ENCODE data around the gene ASTN2. TPM values are rescaled to one million over a fixed set of nuclear protein-coding genes. Genes with fewer than 3 reads are reported as not detected.

The ASTN2 gene
- total and polyA plus RNA-seq, 2 experiments from 2014 or later: 7.0 to 24.6 TPM

DNA sequence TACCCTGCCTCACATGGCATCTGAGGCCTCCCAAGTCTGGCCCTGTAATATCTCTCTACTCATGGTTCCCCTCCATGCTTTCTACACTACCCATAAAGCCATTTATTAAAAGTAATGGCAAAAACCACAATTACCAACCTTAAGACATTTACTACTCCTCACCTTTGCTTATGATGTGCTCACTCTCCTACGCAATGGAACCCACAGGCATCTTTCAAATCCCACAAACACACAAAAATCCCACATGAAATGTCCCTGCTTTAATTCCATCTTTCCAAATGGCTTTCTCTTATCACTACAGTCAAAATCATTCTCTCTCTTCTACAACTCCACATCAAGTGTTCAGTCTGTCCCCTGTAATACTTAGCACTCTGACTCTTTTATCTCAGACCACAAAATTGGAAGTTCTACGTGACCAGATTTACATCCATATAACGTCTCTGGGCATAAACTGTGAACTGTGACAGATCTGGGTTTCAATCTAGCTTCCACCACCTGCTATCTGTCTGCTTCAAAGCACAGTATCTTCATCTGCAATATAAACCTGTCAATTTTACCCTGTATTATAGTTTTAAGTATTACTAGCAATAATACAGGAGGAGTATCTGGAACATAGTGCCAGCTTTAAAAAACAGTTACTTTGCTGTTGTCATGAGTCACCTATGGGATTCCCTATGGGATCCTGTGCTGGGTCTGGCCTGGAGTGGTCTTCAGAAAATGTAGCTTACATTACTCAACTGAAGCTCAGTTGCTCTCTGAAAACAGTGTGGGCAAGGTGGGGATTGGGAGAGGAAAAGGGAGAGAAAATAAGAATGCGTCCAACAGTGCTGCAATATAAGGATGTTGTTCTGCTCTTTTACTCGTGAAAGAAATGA lies 864.8 kb downstream of the ASTN2 start:
- no peaks in the 10 kb centered on the region for H3K36me3 ChIP-seq (ENCODE audit: insufficient read depth)
- no peaks in the 10 kb centered on the region for H3F3A ChIP-seq (replicated peaks; ENCODE audit: low read depth)
- TF ChIP-seq, protein P1, sequence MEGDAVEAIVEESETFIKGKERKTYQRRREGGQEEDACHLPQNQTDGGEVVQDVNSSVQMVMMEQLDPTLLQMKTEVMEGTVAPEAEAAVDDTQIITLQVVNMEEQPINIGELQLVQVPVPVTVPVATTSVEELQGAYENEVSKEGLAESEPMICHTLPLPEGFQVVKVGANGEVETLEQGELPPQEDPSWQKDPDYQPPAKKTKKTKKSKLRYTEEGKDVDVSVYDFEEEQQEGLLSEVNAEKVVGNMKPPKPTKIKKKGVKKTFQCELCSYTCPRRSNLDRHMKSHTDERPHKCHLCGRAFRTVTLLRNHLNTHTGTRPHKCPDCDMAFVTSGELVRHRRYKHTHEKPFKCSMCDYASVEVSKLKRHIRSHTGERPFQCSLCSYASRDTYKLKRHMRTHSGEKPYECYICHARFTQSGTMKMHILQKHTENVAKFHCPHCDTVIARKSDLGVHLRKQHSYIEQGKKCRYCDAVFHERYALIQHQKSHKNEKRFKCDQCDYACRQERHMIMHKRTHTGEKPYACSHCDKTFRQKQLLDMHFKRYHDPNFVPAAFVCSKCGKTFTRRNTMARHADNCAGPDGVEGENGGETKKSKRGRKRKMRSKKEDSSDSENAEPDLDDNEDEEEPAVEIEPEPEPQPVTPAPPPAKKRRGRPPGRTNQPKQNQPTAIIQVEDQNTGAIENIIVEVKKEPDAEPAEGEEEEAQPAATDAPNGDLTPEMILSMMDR (conservative IDR thresholded peaks at IDR 0.05; ENCODE audit: low read depth in 2 of 2): no peak
- TF ChIP-seq ZNF331 (CRISPR knock-in tag; IDR thresholded peaks at IDR 0.05; ENCODE audit: low read depth) (no peak), NANOG (IDR thresholded peaks at IDR 0.05; ENCODE audit: borderline replicate concordance) (no peak), STAT1 (IDR thresholded peaks at IDR 0.05; ENCODE audit: unreplicated experiment) (no peak), EZH2 (IDR thresholded peaks at IDR 0.05; ENCODE audit: low read depth, unreplicated experiment) (no peak), JUNB (IDR thresholded peaks at IDR 0.05; ENCODE audit: unreplicated experiment) (no peak)
- TF ChIP-seq, protein P2, sequence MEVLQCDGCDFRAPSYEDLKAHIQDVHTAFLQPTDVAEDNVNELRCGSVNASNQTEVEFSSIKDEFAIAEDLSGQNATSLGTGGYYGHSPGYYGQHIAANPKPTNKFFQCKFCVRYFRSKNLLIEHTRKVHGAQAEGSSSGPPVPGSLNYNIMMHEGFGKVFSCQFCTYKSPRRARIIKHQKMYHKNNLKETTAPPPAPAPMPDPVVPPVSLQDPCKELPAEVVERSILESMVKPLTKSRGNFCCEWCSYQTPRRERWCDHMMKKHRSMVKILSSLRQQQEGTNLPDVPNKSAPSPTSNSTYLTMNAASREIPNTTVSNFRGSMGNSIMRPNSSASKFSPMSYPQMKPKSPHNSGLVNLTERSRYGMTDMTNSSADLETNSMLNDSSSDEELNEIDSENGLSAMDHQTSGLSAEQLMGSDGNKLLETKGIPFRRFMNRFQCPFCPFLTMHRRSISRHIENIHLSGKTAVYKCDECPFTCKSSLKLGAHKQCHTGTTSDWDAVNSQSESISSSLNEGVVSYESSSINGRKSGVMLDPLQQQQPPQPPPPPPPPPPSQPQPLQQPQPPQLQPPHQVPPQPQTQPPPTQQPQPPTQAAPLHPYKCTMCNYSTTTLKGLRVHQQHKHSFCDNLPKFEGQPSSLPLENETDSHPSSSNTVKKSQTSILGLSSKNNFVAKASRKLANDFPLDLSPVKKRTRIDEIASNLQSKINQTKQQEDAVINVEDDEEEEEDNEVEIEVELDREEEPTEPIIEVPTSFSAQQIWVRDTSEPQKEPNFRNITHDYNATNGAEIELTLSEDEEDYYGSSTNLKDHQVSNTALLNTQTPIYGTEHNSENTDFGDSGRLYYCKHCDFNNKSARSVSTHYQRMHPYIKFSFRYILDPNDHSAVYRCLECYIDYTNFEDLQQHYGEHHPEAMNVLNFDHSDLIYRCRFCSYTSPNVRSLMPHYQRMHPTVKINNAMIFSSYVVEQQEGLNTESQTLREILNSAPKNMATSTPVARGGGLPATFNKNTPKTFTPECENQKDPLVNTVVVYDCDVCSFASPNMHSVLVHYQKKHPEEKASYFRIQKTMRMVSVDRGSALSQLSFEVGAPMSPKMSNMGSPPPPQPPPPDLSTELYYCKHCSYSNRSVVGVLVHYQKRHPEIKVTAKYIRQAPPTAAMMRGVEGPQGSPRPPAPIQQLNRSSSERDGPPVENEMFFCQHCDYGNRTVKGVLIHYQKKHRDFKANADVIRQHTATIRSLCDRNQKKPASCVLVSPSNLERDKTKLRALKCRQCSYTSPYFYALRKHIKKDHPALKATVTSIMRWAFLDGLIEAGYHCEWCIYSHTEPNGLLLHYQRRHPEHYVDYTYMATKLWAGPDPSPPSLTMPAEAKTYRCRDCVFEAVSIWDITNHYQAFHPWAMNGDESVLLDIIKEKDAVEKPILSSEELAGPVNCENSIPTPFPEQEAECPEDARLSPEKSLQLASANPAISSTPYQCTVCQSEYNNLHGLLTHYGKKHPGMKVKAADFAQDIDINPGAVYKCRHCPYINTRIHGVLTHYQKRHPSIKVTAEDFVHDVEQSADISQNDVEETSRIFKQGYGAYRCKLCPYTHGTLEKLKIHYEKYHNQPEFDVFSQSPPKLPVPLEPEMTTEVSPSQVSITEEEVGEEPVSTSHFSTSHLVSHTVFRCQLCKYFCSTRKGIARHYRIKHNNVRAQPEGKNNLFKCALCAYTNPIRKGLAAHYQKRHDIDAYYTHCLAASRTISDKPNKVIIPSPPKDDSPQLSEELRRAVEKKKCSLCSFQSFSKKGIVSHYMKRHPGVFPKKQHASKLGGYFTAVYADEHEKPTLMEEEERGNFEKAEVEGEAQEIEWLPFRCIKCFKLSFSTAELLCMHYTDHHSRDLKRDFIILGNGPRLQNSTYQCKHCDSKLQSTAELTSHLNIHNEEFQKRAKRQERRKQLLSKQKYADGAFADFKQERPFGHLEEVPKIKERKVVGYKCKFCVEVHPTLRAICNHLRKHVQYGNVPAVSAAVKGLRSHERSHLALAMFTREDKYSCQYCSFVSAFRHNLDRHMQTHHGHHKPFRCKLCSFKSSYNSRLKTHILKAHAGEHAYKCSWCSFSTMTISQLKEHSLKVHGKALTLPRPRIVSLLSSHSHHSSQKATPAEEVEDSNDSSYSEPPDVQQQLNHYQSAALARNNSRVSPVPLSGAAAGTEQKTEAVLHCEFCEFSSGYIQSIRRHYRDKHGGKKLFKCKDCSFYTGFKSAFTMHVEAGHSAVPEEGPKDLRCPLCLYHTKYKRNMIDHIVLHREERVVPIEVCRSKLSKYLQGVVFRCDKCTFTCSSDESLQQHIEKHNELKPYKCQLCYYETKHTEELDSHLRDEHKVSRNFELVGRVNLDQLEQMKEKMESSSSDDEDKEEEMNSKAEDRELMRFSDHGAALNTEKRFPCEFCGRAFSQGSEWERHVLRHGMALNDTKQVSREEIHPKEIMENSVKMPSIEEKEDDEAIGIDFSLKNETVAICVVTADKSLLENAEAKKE (CRISPR knock-in tag; IDR thresholded peaks at IDR 0.05): no peak
- H3K4me3 ChIP-seq: no peak overlapping the region
- DNase-seq (ENCODE audit: low spot score) (no peak), ATAC-seq (no peak)
- no peaks in the 10 kb centered on the region for H3K9me2 ChIP-seq (ENCODE audit: insufficient read depth)
- 0 out of 2 replicates have a peak, but pooled peaks cover 3% of the 10 kb centered on the region for H4K20me1 ChIP-seq (replicated peaks; ENCODE audit: insufficient read depth)
- no peak overlapping the region for H3K4me2 ChIP-seq
- no peak overlapping the region for H3K27ac ChIP-seq (ENCODE audit: low read depth)
- H3K27me3 Mint-ChIP-seq (ENCODE audit: insufficient read depth, low read depth, poor library complexity): no peaks in the 10 kb centered on the region
- no peak overlapping the region for H2AFZ ChIP-seq
- H3K36me3 Mint-ChIP-seq (ENCODE audit: low read depth): no peaks in the 10 kb centered on the region
- H3K79me2 ChIP-seq (replicated peaks; ENCODE audit: insufficient read depth): no peaks in the 10 kb centered on the region
- no peaks in the 10 kb centered on the region for H3K27me3 ChIP-seq (ENCODE audit: insufficient read depth)
- no peaks in the 10 kb centered on the region for H3K4me1 ChIP-seq (ENCODE audit: insufficient read depth)
- no peaks in the 10 kb centered on the region for H3K4me1 Mint-ChIP-seq
- no peak overlapping the region for H3K4me3 Mint-ChIP-seq
- H3K27ac Mint-ChIP-seq: no peak overlapping the region
- no peaks in the 10 kb centered on the region for H3K9me3 Mint-ChIP-seq

All from GM23338 (cell line).